DOHH2 (cell line): ENCODE measurements around the gene POPDC2.

Source experiments
- H3F3A ChIP-seq: fragments of 200-600 bp; sonication (generic), shearing (Covaris generic); 2 replicates; pipeline ENCODE4 v1.6.0; 2016; ENCODE audit warnings: antibody characterized with exemption, mild to moderate bottlenecking; ENCODE audit not compliant: control insufficient read depth, insufficient read depth
- H3K27ac ChIP-seq: fragments of 200-600 bp; sonication (generic); 2 replicates; pipeline ENCODE4 v1.5.1; 2014; ENCODE audit warnings: low read depth, mild to moderate bottlenecking, low read length, moderate library complexity
- H3K27me3 ChIP-seq: fragments of 200-600 bp; sonication (generic); 2 replicates; pipeline ENCODE4 v1.6.1; 2014; ENCODE audit warnings: mild to moderate bottlenecking, low read length, mixed read lengths; ENCODE audit not compliant: control insufficient read depth
- H3K36me3 ChIP-seq: fragments of 200-600 bp; sonication (generic); 2 replicates; pipeline ENCODE4 v1.6.1; 2014; ENCODE audit warnings: mild to moderate bottlenecking, low read length, moderate library complexity, mixed read lengths; ENCODE audit not compliant: control insufficient read depth
- H3K4me1 ChIP-seq: fragments of 200-600 bp; sonication (generic); 2 replicates; pipeline ENCODE4 v1.6.1; 2014; ENCODE audit warnings: mild to moderate bottlenecking, low read length, mixed read lengths; ENCODE audit not compliant: control insufficient read depth
- H3K4me2 ChIP-seq: fragments of 200-600 bp; sonication (generic); 2 replicates; pipeline ENCODE4 v1.6.0; 2014; ENCODE audit warnings: mild to moderate bottlenecking, low read length, moderate library complexity
- H3K4me3 ChIP-seq: fragments of 200-600 bp; sonication (generic); 2 replicates; pipeline ENCODE4 v1.5.1; 2014; ENCODE audit warnings: mild to moderate bottlenecking, low read length, mixed read lengths
- H3K79me2 ChIP-seq: fragments of 200-600 bp; sonication (generic); 2 replicates; pipeline ENCODE4 v1.6.1; 2014; ENCODE audit warnings: mild to moderate bottlenecking, low read length, mixed read lengths; ENCODE audit not compliant: control insufficient read depth
- H3K9me2 ChIP-seq: fragments of 200-600 bp; sonication (generic); replicated peaks from 2 replicates; pipeline ENCODE4 v1.6.1; 2014; ENCODE audit warnings: mild to moderate bottlenecking, low read length, mixed read lengths; ENCODE audit not compliant: control insufficient read depth
- H3K9me3 ChIP-seq: fragments of 200-600 bp; sonication (generic); 2 replicates; pipeline ENCODE4 v1.6.1; 2014; ENCODE audit warnings: antibody characterized with exemption, low read length, mixed read lengths; ENCODE audit not compliant: control insufficient read depth, insufficient read depth
- H4K20me1 ChIP-seq: fragments of 200-600 bp; sonication (generic); 2 replicates; pipeline ENCODE4 v1.6.0; 2014; ENCODE audit warnings: low read depth, mild to moderate bottlenecking, antibody characterized with exemption, low read length, moderate library complexity; ENCODE audit not compliant: control insufficient read depth, insufficient read depth
- CTCF ChIP-seq: fragments of 200-600 bp; sonication (generic); IDR thresholded peaks from one replicate; pipeline ENCODE4 v1.5.1; 2014; ENCODE audit warnings: antibody characterized with exemption, mild to moderate bottlenecking, low read depth, low read length; ENCODE audit not compliant: poor library complexity, severe bottlenecking
- EZH2phosphoT487 ChIP-seq: fragments of 200-600 bp; sonication (generic); IDR thresholded peaks from 2 replicates; pipeline ENCODE4 v1.6.1; 2017; ENCODE audit warnings: borderline replicate concordance, mild to moderate bottlenecking, antibody characterized with exemption, low read length, moderate library complexity, mixed read lengths

The POPDC2 gene

GRCh38 chr3:119676771-119677640, 16.6 kb upstream of the POPDC2 start, which contains the start of gene COX17:
Gene COX17 (minus strand): TSS chr3:119677406. CDS start chr3:119677310, 96 bp downstream.
- no peaks in the 10 kb centered on the region for H3K27me3 ChIP-seq
- peaks cover 37% of the 10 kb centered on the region for H3K36me3 ChIP-seq
- peaks cover 22% of the 10 kb centered on the region for H3K79me2 ChIP-seq
- H3K27ac ChIP-seq = peak within 1 kb of the TSS; percentile 82
- no peaks in the 10 kb centered on the region for H4K20me1 ChIP-seq
- peak within 1 kb of the TSS; percentile 66 for H3K4me2 ChIP-seq
- peaks cover 16% of the 10 kb centered on the region for H3K4me1 ChIP-seq
- no peaks in the 10 kb centered on the region for H3K9me2 ChIP-seq
- H3K9me3 ChIP-seq = no peaks in the 10 kb centered on the region
- TF ChIP-seq CTCF = no peak
- TF ChIP-seq EZH2phosphoT487 = no peak
- peaks cover 6% of the 10 kb centered on the region for H3F3A ChIP-seq
- H3K4me3 ChIP-seq = peak within 1 kb of the TSS; percentile 95

- H3K27ac ChIP-seq = no peak overlapping the region; the same call in 1 of the 2 replicates
Observed at GRCh38 chr3:119676020-119676419, 15.6 kb upstream of the POPDC2 start.

GRCh38 chr3:119675188-119675874, 14.9 kb upstream of the POPDC2 start:
- peak overlapping the region; percentile 95 for H3K4me3 ChIP-seq

More at GRCh38 chr3:119676020-119676419, 15.6 kb upstream of the POPDC2 start:
- Histone ChIP-seq H3K4me2 (peak overlapping the region; percentile 66), H3K9me2 (no peaks in the 10 kb centered on the region), H3F3A (peaks cover 6% of the 10 kb centered on the region), H3K79me2 (peaks cover 22% of the 10 kb centered on the region), H3K9me3 (no peaks in the 10 kb centered on the region), H3K4me3 (peak overlapping the region; percentile 95), H4K20me1 (no peaks in the 10 kb centered on the region), H3K36me3 (peaks cover 47% of the 10 kb centered on the region), H3K4me1 (peaks cover 16% of the 10 kb centered on the region), H3K27me3 (no peaks in the 10 kb centered on the region)
- TF ChIP-seq CTCF (no peak), EZH2phosphoT487 (no peak)

More at GRCh38 chr3:119675188-119675874, 14.9 kb upstream of the POPDC2 start:
- no peaks in the 10 kb centered on the region for H3K27me3 ChIP-seq
- TF ChIP-seq CTCF = no peak
- TF ChIP-seq EZH2phosphoT487 = no peak
- H3K27ac ChIP-seq = no peak overlapping the region
- H3K4me2 ChIP-seq = peak overlapping the region; percentile 66
- peaks cover 54% of the 10 kb centered on the region for H3K36me3 ChIP-seq
- H3K9me2 ChIP-seq = no peaks in the 10 kb centered on the region
- no peaks in the 10 kb centered on the region for H4K20me1 ChIP-seq
- no peaks in the 10 kb centered on the region for H3K9me3 ChIP-seq
- H3F3A ChIP-seq = peaks cover 6% of the 10 kb centered on the region
- peaks cover 22% of the 10 kb centered on the region for H3K79me2 ChIP-seq
- H3K4me1 ChIP-seq = peaks cover 16% of the 10 kb centered on the region
